Measurements from ENCODE around the gene ZDHHC12. TPM values are rescaled to one million over a fixed set of nuclear protein-coding genes. Genes with fewer than 3 reads are reported as not detected.

ZDHHC12 gene
- total and polyA plus RNA-seq, 10 of the 15 experiments (the other 5 are each of a cell fraction or from before 2014, with no cell fraction given), result 0.95 to 146 (median 49.9) TPM

DNA sequence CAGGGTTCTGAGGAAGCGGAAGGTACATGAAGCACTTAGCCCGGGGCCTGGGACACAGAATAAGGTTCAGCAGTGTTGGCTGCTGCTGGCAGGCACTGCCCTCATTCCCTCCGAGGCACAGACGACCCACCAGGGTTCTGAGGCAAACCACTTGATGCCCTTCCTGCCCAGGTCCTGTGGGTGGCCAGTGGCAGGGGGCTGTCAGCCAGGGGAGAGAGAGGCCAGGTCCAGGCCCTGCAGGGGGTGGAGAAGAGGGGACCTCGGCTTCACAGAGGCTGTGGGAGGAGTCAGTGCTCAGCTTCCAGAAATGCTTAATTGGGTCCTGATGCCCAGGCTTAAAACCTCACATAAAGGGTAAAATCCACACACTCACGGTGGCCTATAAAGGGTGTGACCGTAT is 4.4 kb upstream of the ZDHHC12 start:
- RAD21 ChIA-PET (ENCODE audit: unreplicated experiment), result no interaction called here
- no peaks in the 10 kb centered on the region; a peak in 2 of 4 replicates for H3K36me3 ChIP-seq (ENCODE audit: control insufficient read depth in 2 of 2, insufficient read depth in 2 of 2, low read length in 1 of 2)
- no peaks in the 10 kb centered on the region for H3K27me3 ChIP-seq (replicated peaks in 1 of 2; ENCODE audit: control insufficient read depth in 2 of 2, insufficient read depth in 2 of 2, low read length in 1 of 2)
- POLR2A ChIA-PET, result no interaction called here
- WGBS (ENCODE audit: insufficient coverage, insufficient replicate concordance, low lambda C conversion rate, missing lambda C conversion rate), result 59% methylated on average over 6 of the region's 7 CpGs
- no TSS peak for BruUV-seq (replicated peaks)
- H3K4me1 ChIP-seq (ENCODE audit: control insufficient read depth, insufficient read depth, low read length), result peaks cover 5% of the 10 kb centered on the region
- in situ Hi-C loops (cut with MboI), result no loop called here
- no peak overlapping the region for H3K4me3 ChIP-seq
- H2AFZ ChIP-seq (ENCODE audit: control insufficient read depth, low read depth, low read length), result no peak overlapping the region
- no peak overlapping the region for H3K27ac ChIP-seq (ENCODE audit: control insufficient read depth, insufficient read depth)
- SMC1A ChIA-PET (ENCODE audit: uncharacterized antibody, unreplicated experiment), result no interaction called here
- H3K4me2 ChIP-seq (ENCODE audit: control insufficient read depth, insufficient read depth), result no peak overlapping the region
- H4K20me1 ChIP-seq (ENCODE audit: control insufficient read depth, insufficient read depth), result no peaks in the 10 kb centered on the region
- H3K79me2 ChIP-seq (ENCODE audit: control insufficient read depth, insufficient read depth, low read length), result peaks cover 11% of the 10 kb centered on the region
- CTCF ChIA-PET, result no interaction called here
- H3K9me3 ChIP-seq (replicated peaks; ENCODE audit: control insufficient read depth, insufficient read depth, low read length), result no peaks in the 10 kb centered on the region
- intact Hi-C loops (cut with micrococcal nuclease; ENCODE audit: unreplicated experiment), result no loop called here
- TF ChIP-seq ELK1 (IDR thresholded peaks at IDR 0.05; ENCODE audit: low read depth, low read length) (no peak), GATAD2B (conservative IDR thresholded peaks at IDR 0.05; ENCODE audit: low read depth) (no peak), SUPT20H (IDR thresholded peaks at IDR 0.05; ENCODE audit: borderline replicate concordance, control insufficient read depth, low read depth, low read length) (no peak), RAD21 (IDR thresholded peaks at IDR 0.05; ENCODE audit: insufficient read depth, low read depth, low read length) (no peak), BRCA1 (IDR thresholded peaks at IDR 0.05; ENCODE audit: low read depth, low read length) (no peak), FOXM1 (IDR thresholded peaks at IDR 0.05; ENCODE audit: low read depth, low read length) (no peak)
- TF ChIP-seq, protein P1, sequence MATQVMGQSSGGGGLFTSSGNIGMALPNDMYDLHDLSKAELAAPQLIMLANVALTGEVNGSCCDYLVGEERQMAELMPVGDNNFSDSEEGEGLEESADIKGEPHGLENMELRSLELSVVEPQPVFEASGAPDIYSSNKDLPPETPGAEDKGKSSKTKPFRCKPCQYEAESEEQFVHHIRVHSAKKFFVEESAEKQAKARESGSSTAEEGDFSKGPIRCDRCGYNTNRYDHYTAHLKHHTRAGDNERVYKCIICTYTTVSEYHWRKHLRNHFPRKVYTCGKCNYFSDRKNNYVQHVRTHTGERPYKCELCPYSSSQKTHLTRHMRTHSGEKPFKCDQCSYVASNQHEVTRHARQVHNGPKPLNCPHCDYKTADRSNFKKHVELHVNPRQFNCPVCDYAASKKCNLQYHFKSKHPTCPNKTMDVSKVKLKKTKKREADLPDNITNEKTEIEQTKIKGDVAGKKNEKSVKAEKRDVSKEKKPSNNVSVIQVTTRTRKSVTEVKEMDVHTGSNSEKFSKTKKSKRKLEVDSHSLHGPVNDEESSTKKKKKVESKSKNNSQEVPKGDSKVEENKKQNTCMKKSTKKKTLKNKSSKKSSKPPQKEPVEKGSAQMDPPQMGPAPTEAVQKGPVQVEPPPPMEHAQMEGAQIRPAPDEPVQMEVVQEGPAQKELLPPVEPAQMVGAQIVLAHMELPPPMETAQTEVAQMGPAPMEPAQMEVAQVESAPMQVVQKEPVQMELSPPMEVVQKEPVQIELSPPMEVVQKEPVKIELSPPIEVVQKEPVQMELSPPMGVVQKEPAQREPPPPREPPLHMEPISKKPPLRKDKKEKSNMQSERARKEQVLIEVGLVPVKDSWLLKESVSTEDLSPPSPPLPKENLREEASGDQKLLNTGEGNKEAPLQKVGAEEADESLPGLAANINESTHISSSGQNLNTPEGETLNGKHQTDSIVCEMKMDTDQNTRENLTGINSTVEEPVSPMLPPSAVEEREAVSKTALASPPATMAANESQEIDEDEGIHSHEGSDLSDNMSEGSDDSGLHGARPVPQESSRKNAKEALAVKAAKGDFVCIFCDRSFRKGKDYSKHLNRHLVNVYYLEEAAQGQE (IDR thresholded peaks at IDR 0.05; ENCODE audit: low read depth, low read length), result no peak
- H3K9ac ChIP-seq (ENCODE audit: control insufficient read depth, insufficient read depth, low read length), result no peak overlapping the region
- FAIRE-seq (no peak), ATAC-seq (no peak), DNase-seq (ENCODE audit: low read depth, low spot score) (no peak)
